ENCODE measurements around the gene HLTF. TPM values are rescaled to one million over a fixed set of nuclear protein-coding genes. Genes with fewer than 3 reads are reported as not detected.

Gene HLTF
- total RNA-seq, 4 donors from 2014 or later = 13.3 to 26.2 (median 19.4) TPM

- WGBS = 92% methylated on average over 5 of the region's 5 CpGs
Measured at GRCh38 chr3:149044339-149045083, 41.8 kb downstream of the HLTF start.

GRCh38 chr3:149042789-149043386, 43.4 kb downstream of the HLTF start:
- Histone ChIP-seq H3K9me3 (no peaks in the 10 kb centered on the region), H3K27ac (replicated peaks in 1 of 4) (no peak overlapping the region), H3K4me1 (peaks cover 0 to 5% (median 0%) of the 10 kb centered on the region in 4 donors), H3K4me3 (no peak overlapping the region), H3K36me3 (peaks cover 7 to 58% (median 36%) of the 10 kb centered on the region in 4 donors), H3K27me3 (no peaks in the 10 kb centered on the region)
- 67% methylated on average over 1 of the region's 1 CpG for WGBS
- intact Hi-C loops (cut with DNase I) = no loop called here
- DNase-seq (ENCODE audit: extremely low spot score) = no peak
- no peak for TF ChIP-seq EP300 (IDR thresholded peaks at IDR 0.05)

More at GRCh38 chr3:149044339-149045083, 41.8 kb downstream of the HLTF start:
- Histone ChIP-seq H3K4me1 (peaks cover 0 to 5% (median 0%) of the 10 kb centered on the region in 4 donors), H3K4me3 (no peak overlapping the region), H3K9me3 (no peaks in the 10 kb centered on the region), H3K27me3 (no peaks in the 10 kb centered on the region), H3K36me3 (peaks cover 4 to 56% (median 30%) of the 10 kb centered on the region in 4 donors), H3K27ac (replicated peaks in 1 of 4) (no peak overlapping the region)
- TF ChIP-seq CTCF (IDR thresholded peaks at IDR 0.05) (no peak), POLR2AphosphoS5 (IDR thresholded peaks at IDR 0.05) (no peak)
- intact Hi-C loops (cut with DNase I) = no loop called here
- no peak for DNase-seq (ENCODE audit: extremely low spot score)

- no peak for TF ChIP-seq CTCF (IDR thresholded peaks at IDR 0.05)
- no peak for TF ChIP-seq POLR2AphosphoS5 (IDR thresholded peaks at IDR 0.05)
- Histone ChIP-seq H3K4me3 (no peak overlapping the region), H3K9me3 (no peaks in the 10 kb centered on the region), H3K27me3 (no peaks in the 10 kb centered on the region), H3K27ac (replicated peaks in 1 of 4) (no peak overlapping the region), H3K4me1 (peaks cover 0 to under 1% (median 0%) of the 10 kb centered on the region in 4 donors), H3K36me3 (peaks cover 0 to 52% (median 33%) of the 10 kb centered on the region in 4 donors)
- intact Hi-C loops (cut with DNase I) = no loop called here
- no peak for DNase-seq (ENCODE audit: extremely low spot score)
- 69% methylated on average over 2 of the region's 2 CpGs for WGBS
Measured at GRCh38 chr3:149038322-149038721, 48.0 kb downstream of the HLTF start.

GRCh38 chr3:149037684-149038083, 48.6 kb downstream of the HLTF start:
- no peak overlapping the region for H3K27ac ChIP-seq (replicated peaks in 1 of 4)
- H3K36me3 ChIP-seq = peaks cover 0 to 52% (median 33%) of the 10 kb centered on the region in 4 donors
- TF ChIP-seq POLR2AphosphoS5 (IDR thresholded peaks at IDR 0.05) (no peak), CTCF (IDR thresholded peaks at IDR 0.05) (no peak), POLR2A (IDR thresholded peaks at IDR 0.05; ENCODE audit: low read depth) (no peak), EP300 (IDR thresholded peaks at IDR 0.05) (no peak)
- no peaks in the 10 kb centered on the region for H3K9me3 ChIP-seq
- H3K27me3 ChIP-seq = no peaks in the 10 kb centered on the region
- H3K4me1 ChIP-seq = no peaks in the 10 kb centered on the region
- 85% methylated on average over 4 of the region's 4 CpGs for WGBS
- no peak overlapping the region for H3K4me3 ChIP-seq
- intact Hi-C loops (cut with DNase I) = no loop called here
- DNase-seq (ENCODE audit: extremely low spot score) = no peak

- Histone ChIP-seq H3K4me1 (peaks cover 0 to 19% (median 12%) of the 10 kb centered on the region in 4 donors), H3K9me3 (no peaks in the 10 kb centered on the region), H3K4me3 (no peak overlapping the region), H3K27me3 (no peaks in the 10 kb centered on the region), H3K27ac (replicated peaks in 1 of 4) (no peak overlapping the region), H3K36me3 (peaks cover 0 to 45% (median 29%) of the 10 kb centered on the region in 4 donors)
- TF ChIP-seq POLR2AphosphoS5 (IDR thresholded peaks at IDR 0.05) (no peak), EP300 (IDR thresholded peaks at IDR 0.05) (no peak), CTCF (IDR thresholded peaks at IDR 0.05) (no peak), POLR2A (IDR thresholded peaks at IDR 0.05; ENCODE audit: low read depth) (no peak)
- intact Hi-C loops (cut with DNase I) = no loop called here
- WGBS = 90% methylated on average over 2 of the region's 2 CpGs
- no peak for DNase-seq (ENCODE audit: extremely low spot score)
Measured at GRCh38 chr3:149031096-149031495, 55.2 kb downstream of the HLTF start.

Data from esophagus muscularis mucosa (tissue), 4 donors.